ENCODE measurements around the gene AGBL1. TPM values are rescaled to one million over a fixed set of nuclear protein-coding genes. Genes with fewer than 3 reads are reported as not detected.
A peak's percentile ranks its signal among the peaks of the same experiment; 100 is the strongest.

The AGBL1 gene
- total and polyA plus RNA-seq, 4 donors: 0.08 to 147 (median 4.7) TPM

DNA sequence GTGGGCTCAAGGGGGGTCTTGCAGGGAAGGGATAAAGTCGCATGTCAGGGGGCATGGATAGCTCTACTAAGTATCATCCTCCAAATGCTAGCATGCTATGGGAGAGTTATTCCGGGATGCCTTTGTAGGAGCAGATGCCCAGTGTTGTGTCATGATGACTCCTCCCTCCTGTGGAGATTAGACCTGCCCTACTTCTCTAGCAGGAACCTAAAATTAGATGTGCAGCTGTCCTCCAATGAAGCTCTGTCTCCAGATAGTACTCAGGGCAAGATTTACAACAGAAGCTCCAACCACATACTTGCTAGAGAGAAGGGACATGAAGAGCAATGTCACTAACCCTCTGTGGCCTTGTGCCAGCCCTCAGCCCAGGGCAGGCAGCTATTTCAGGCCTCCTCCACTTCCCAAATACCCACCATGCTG is 82.5 kb downstream of the AGBL1 start:
- Histone ChIP-seq H3K27me3 (ENCODE audit: control insufficient read depth in 3 of 3, insufficient read depth in 3 of 3, low read length in 2 of 3) (peaks cover 0 to 2% (median 0%) of the 10 kb centered on the region in 3 donors), H3K4me1 (ENCODE audit: control insufficient read depth in 5 of 5, insufficient read depth in 5 of 5, low read length in 5 of 5) (peaks cover 0 to 5% (median 0%) of the 10 kb centered on the region in 5 donors), H3K4me3 (no peak overlapping the region), H3K36me3 (ENCODE audit: control insufficient read depth in 4 of 4, insufficient read depth in 4 of 4, low read length in 4 of 4) (no peaks in the 10 kb centered on the region), H3K9ac (ENCODE audit: insufficient read depth in 1 of 2, low read length in 2 of 2) (no peak overlapping the region), H3K27ac (ENCODE audit: low read depth in 1 of 2, low read length in 1 of 2) (no peak overlapping the region), H3K9me3 (ENCODE audit: control insufficient read depth in 4 of 4, insufficient read depth in 3 of 4, low read length in 3 of 4) (peaks cover 0 to 5% (median 0%) of the 10 kb centered on the region in 4 donors)
- TF ChIP-seq, protein P1, sequence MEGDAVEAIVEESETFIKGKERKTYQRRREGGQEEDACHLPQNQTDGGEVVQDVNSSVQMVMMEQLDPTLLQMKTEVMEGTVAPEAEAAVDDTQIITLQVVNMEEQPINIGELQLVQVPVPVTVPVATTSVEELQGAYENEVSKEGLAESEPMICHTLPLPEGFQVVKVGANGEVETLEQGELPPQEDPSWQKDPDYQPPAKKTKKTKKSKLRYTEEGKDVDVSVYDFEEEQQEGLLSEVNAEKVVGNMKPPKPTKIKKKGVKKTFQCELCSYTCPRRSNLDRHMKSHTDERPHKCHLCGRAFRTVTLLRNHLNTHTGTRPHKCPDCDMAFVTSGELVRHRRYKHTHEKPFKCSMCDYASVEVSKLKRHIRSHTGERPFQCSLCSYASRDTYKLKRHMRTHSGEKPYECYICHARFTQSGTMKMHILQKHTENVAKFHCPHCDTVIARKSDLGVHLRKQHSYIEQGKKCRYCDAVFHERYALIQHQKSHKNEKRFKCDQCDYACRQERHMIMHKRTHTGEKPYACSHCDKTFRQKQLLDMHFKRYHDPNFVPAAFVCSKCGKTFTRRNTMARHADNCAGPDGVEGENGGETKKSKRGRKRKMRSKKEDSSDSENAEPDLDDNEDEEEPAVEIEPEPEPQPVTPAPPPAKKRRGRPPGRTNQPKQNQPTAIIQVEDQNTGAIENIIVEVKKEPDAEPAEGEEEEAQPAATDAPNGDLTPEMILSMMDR (IDR thresholded peaks at IDR 0.05; ENCODE audit: control extremely low read depth, extremely low read depth): no peak
- DNase-seq (no peak), ATAC-seq (ENCODE audit: insufficient read depth, low FRiP score) (no peak)
- 85 to 88% methylated on average over 2 of the region's 2 CpGs for WGBS, 2 donors

DNA sequence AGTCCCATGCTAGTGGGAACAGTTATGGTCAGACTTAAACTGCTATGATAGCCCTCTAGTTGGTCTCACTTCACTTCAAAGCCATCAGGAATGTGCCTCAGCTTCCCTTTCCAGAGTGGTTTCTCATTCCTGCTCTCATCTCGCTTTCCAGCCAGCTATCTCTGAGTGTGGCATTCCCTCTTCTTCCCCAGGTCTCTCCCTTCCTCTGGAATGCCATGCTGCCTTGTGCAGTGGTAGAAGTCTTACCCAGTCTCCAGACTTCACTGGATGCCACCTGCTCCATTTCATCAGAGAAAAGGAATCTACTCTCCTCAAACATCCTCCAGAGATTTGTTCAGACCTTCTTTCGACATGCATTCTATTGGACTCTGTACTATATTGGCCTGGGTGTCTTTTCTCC is 83.0 kb downstream of the AGBL1 start:
- TF ChIP-seq, protein P1 (IDR thresholded peaks at IDR 0.05; ENCODE audit: control extremely low read depth, extremely low read depth): no peak
- H3K9ac ChIP-seq (ENCODE audit: insufficient read depth in 1 of 2, low read length in 2 of 2): no peak overlapping the region
- 76 to 95% methylated on average over 2 of the region's 2 CpGs for WGBS, 2 donors
- no peak for DNase-seq
- no peak overlapping the region for H3K4me3 ChIP-seq
- H3K27me3 ChIP-seq (ENCODE audit: control insufficient read depth in 3 of 3, insufficient read depth in 3 of 3, low read length in 2 of 3): peaks cover 0 to 2% (median 0%) of the 10 kb centered on the region in 3 donors
- peaks cover 0 to 5% (median 0%) of the 10 kb centered on the region in 4 donors for H3K9me3 ChIP-seq (ENCODE audit: control insufficient read depth in 4 of 4, insufficient read depth in 3 of 4, low read length in 3 of 4)
- no peaks in the 10 kb centered on the region for H3K36me3 ChIP-seq (ENCODE audit: control insufficient read depth in 4 of 4, insufficient read depth in 4 of 4, low read length in 4 of 4)
- peaks cover 0 to 5% (median 0%) of the 10 kb centered on the region in 5 donors for H3K4me1 ChIP-seq (ENCODE audit: control insufficient read depth in 5 of 5, insufficient read depth in 5 of 5, low read length in 5 of 5)
- ATAC-seq (ENCODE audit: insufficient read depth, low FRiP score): no peak
- no peak overlapping the region for H3K27ac ChIP-seq (ENCODE audit: low read depth in 1 of 2, low read length in 1 of 2)

DNA sequence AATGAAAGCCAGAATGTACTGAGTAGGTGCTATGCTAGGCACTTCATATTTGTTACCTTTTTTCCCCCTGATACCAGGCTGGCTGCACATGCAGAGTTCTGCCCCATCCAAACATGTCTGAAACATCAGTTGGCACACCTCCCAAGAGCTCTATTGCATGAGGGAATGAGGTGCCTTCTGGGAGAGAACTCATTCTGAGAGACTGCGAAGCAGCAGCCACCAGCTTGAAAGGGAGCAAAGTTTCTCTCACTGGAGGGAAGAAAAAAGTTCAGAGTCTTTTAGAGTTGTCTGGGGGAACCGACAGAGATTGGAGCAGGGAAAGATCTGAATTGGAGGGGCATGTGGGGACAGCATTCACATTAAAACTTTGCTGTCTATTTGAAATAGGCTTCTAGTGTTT is 84.1 kb downstream of the AGBL1 start:
- H3K4me1 ChIP-seq (ENCODE audit: control insufficient read depth in 5 of 5, insufficient read depth in 5 of 5, low read length in 5 of 5): peaks cover 0 to 5% (median 0%) of the 10 kb centered on the region in 5 donors
- 60 to 72% methylated on average over 2 of the region's 2 CpGs for WGBS, 2 donors

More for the DNA sequence above, 84.1 kb downstream of the AGBL1 start:
- no peak for ATAC-seq (ENCODE audit: insufficient read depth, low FRiP score)
- peak in 2 of 3 donors; percentile 8 to 47 for DNase-seq
- H3K27ac ChIP-seq (ENCODE audit: low read depth in 1 of 2, low read length in 1 of 2): no peak overlapping the region
- peaks cover 0 to 2% (median 0%) of the 10 kb centered on the region in 3 donors for H3K27me3 ChIP-seq (ENCODE audit: control insufficient read depth in 3 of 3, insufficient read depth in 3 of 3, low read length in 2 of 3)
- TF ChIP-seq, protein P1 (IDR thresholded peaks at IDR 0.05; ENCODE audit: control extremely low read depth, extremely low read depth): no peak
- H3K9ac ChIP-seq (ENCODE audit: insufficient read depth in 1 of 2, low read length in 2 of 2): no peak overlapping the region
- H3K36me3 ChIP-seq (ENCODE audit: control insufficient read depth in 4 of 4, insufficient read depth in 4 of 4, low read length in 4 of 4): no peaks in the 10 kb centered on the region
- H3K9me3 ChIP-seq (ENCODE audit: control insufficient read depth in 4 of 4, insufficient read depth in 3 of 4, low read length in 3 of 4): peaks cover 0 to 1% (median 0%) of the 10 kb centered on the region in 4 donors
- no peak overlapping the region for H3K4me3 ChIP-seq
